ENCODE results near the gene RASA3. TPM values are rescaled to one million over a fixed set of nuclear protein-coding genes. Genes with fewer than 3 reads are reported as not detected.
"Not testable (repeated sequence)": the region's sequence is repeated elsewhere in the genome, so short reads cannot be mapped to it uniquely, and the experiment has no call there.

Gene RASA3
- total RNA-seq, 2 experiments from 2014 or later: 3.6 to 17.9 TPM

DNA sequence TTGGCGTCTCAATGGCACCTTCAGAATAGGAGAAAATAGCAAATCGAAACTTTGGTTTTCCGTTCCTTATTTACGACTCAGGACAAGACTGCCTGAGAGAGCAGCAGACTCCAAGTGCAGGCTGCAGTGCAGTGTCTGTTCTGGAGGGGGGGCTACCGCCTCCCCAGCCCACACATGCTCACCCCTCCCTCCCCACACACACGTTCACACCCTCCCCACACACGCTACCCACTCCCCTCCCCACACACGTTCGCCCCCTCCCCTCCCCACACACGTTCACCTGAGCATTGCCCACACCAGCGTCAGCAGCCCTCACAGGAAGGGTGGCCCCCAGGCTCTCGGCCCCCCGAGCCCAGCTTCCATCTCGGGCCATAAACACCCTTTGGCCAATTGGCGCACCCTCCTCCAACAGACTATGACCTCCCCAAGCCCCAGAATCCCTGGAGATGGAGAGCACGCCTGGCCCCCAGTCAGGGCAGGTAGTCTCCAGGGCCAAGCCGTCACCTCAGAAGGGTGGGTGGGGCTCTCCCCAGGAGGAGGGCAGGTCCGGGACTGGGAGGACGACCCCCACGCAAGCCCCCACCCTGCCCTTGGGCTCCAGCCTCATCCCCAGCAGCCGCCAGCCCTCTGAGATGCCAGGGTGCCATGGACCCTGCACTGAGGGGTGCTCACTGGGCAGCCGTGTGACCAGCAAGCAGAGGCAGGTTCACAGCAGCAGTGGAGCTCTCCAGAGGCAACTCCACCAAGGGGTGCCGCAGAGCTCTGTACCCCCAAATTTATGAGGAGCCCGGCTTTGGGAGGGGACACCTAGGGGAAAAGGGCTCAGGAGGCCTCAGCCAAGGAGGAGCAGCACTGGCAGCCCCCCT, 27.5 kb downstream of the RASA3 start:
- CTCF ChIA-PET (ENCODE audit: unreplicated experiment): no interaction called here
- TF ChIP-seq EZH2phosphoT487 (IDR thresholded peaks at IDR 0.05; ENCODE audit: borderline replicate concordance, low read depth, low read length): no peak
- TF ChIP-seq, protein P1, sequence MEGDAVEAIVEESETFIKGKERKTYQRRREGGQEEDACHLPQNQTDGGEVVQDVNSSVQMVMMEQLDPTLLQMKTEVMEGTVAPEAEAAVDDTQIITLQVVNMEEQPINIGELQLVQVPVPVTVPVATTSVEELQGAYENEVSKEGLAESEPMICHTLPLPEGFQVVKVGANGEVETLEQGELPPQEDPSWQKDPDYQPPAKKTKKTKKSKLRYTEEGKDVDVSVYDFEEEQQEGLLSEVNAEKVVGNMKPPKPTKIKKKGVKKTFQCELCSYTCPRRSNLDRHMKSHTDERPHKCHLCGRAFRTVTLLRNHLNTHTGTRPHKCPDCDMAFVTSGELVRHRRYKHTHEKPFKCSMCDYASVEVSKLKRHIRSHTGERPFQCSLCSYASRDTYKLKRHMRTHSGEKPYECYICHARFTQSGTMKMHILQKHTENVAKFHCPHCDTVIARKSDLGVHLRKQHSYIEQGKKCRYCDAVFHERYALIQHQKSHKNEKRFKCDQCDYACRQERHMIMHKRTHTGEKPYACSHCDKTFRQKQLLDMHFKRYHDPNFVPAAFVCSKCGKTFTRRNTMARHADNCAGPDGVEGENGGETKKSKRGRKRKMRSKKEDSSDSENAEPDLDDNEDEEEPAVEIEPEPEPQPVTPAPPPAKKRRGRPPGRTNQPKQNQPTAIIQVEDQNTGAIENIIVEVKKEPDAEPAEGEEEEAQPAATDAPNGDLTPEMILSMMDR (conservative IDR thresholded peaks at IDR 0.05; ENCODE audit: low read length): no peak
- DNase-seq (ENCODE audit: low spot score): no peak
- H4K20me1 ChIP-seq (ENCODE audit: insufficient read depth, low read length): no peaks in the 10 kb centered on the region
- H3K9me3 ChIP-seq (ENCODE audit: low read length): no peaks in the 10 kb centered on the region
- H2AFZ ChIP-seq (ENCODE audit: low read length): no peak overlapping the region
- H3K9me2 ChIP-seq (ENCODE audit: insufficient read depth, low read length): no peaks in the 10 kb centered on the region
- H3K4me3 ChIP-seq (ENCODE audit: low read depth, low read length, poor library complexity, severe bottlenecking): no peak overlapping the region
- BruUV-seq (replicated peaks): no TSS peak
- H3K36me3 ChIP-seq (ENCODE audit: insufficient read depth, low read length): no peaks in the 10 kb centered on the region
- no peak overlapping the region for H3K4me2 ChIP-seq (ENCODE audit: low read length)
- intact Hi-C loops (cut with micrococcal nuclease; ENCODE audit: unreplicated experiment): no loop called here
- no peak overlapping the region for H3K27ac ChIP-seq (ENCODE audit: low read depth, low read length, poor library complexity, severe bottlenecking)
- POLR2A ChIA-PET: no interaction called here
- no peaks in the 10 kb centered on the region for H3K79me2 ChIP-seq (ENCODE audit: insufficient read depth, low read depth, low read length)
- peaks cover 16% of the 10 kb centered on the region for H3K4me1 ChIP-seq (ENCODE audit: insufficient read depth, low read length, poor library complexity, severe bottlenecking)

DNA sequence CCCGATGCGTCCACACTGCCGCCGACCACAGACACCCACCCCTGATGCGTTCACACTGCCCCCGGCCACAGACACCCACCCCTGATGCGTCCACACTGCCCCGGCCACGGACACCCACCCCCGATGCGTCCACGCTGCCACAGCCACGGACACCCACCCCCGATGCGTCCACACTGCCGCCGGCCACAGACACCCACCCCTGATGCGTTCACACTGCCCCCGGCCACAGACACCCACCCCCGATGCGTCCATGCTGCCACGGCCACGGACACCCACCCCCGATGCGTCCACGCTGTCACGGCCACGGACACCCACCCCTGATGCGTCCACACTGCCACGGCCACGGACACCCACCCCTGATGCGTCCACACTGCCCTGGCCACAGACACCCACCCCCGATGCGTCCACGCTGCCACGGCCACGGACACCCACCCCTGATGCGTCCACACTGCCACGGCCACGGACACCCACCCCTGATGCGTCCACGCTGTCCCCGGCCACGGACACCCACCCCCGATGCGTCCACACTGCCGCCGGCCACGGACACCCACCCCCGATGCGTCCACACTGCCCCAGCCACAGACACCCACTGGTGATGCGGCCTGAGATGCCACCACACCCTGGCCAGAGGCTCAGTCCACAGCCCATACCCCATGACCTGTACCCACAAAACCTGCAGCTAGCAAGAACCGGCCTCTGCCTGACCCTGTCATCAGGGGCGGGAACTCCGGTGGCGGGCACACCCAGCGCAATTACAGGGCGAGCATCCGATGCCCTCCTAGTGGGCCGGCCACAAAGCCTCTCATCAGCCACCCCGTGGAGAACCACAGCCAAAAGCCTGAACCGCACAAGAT, 28.4 kb downstream of the RASA3 start:
- no peaks in the 10 kb centered on the region for H3K9me2 ChIP-seq (ENCODE audit: insufficient read depth, low read length)
- no peak for TF ChIP-seq EZH2phosphoT487 (IDR thresholded peaks at IDR 0.05; ENCODE audit: borderline replicate concordance, low read depth, low read length)
- TF ChIP-seq, protein P1 (conservative IDR thresholded peaks at IDR 0.05; ENCODE audit: low read length): no peak
- DNase-seq (ENCODE audit: low spot score): no peak
- intact Hi-C loops (cut with micrococcal nuclease; ENCODE audit: unreplicated experiment): no loop called here
- no peak overlapping the region for H3K27ac ChIP-seq (ENCODE audit: low read depth, low read length, poor library complexity, severe bottlenecking)
- H3K4me3 ChIP-seq (ENCODE audit: low read depth, low read length, poor library complexity, severe bottlenecking): no peak overlapping the region
- H3K9me3 ChIP-seq (ENCODE audit: low read length): no peaks in the 10 kb centered on the region
- peaks cover 9% of the 10 kb centered on the region for H3K4me1 ChIP-seq (ENCODE audit: insufficient read depth, low read length, poor library complexity, severe bottlenecking)
- H3K36me3 ChIP-seq (ENCODE audit: insufficient read depth, low read length): no peaks in the 10 kb centered on the region
- no peak overlapping the region for H3K4me2 ChIP-seq (ENCODE audit: low read length)
- H4K20me1 ChIP-seq (ENCODE audit: insufficient read depth, low read length): no peaks in the 10 kb centered on the region
- no peaks in the 10 kb centered on the region for H3K79me2 ChIP-seq (ENCODE audit: insufficient read depth, low read depth, low read length)
- no peak overlapping the region for H2AFZ ChIP-seq (ENCODE audit: low read length)
- BruUV-seq (replicated peaks): no TSS peak
- ChIA-PET CTCF (ENCODE audit: unreplicated experiment) (no interaction called here), POLR2A (no interaction called here)

DNA sequence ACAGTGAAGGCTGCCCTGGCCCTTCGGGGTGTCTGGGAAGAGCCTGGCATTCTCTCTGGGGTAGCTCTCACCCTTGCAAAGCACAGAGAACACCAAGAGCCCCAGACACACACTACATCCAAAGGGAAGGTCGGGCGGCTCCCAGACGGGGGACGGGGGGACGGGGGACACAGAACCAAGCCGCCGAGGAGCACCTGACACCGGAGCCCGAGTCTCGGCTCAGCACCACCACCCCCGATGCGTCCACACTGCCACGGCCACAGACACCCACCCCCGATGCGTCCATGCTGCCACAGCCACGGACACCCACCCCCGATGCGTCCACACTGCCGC, 29.2 kb downstream of the RASA3 start:
- DNase-seq (ENCODE audit: low spot score); H3K36me3 ChIP-seq (ENCODE audit: insufficient read depth, low read length); H4K20me1 ChIP-seq (ENCODE audit: insufficient read depth, low read length); H3K4me2 ChIP-seq (ENCODE audit: low read length); H3K4me3 ChIP-seq (ENCODE audit: low read depth, low read length, poor library complexity, severe bottlenecking); H3K79me2 ChIP-seq (ENCODE audit: insufficient read depth, low read depth, low read length); BruUV-seq (replicated peaks); CTCF ChIA-PET (ENCODE audit: unreplicated experiment); H2AFZ ChIP-seq (ENCODE audit: low read length); H3K27ac ChIP-seq (ENCODE audit: low read depth, low read length, poor library complexity, severe bottlenecking); H3K9me3 ChIP-seq (ENCODE audit: low read length); H3K9me2 ChIP-seq (ENCODE audit: insufficient read depth, low read length); POLR2A ChIA-PET; intact Hi-C loops (cut with micrococcal nuclease; ENCODE audit: unreplicated experiment); H3K4me1 ChIP-seq (ENCODE audit: insufficient read depth, low read length, poor library complexity, severe bottlenecking): not testable (repeated sequence)
